Skeletal muscle satellite cell (primary cell): Measurements from ENCODE around the gene GOLGA8B. TPM values are rescaled to one million over a fixed set of nuclear protein-coding genes. Genes with fewer than 3 reads are reported as not detected.
"Not testable (repeated sequence)": the region's sequence is repeated elsewhere in the genome, so short reads cannot be mapped to it uniquely, and the experiment has no call there.

Source experiments
- H3K27me3 ChIP-seq: 2 replicates; pipeline ENCODE4 v1.7.0; 2013; ENCODE audit warnings: low read length; ENCODE audit not compliant: control insufficient read depth, insufficient read depth
- H3K36me3 ChIP-seq: 2 replicates; pipeline ENCODE4 v1.7.0; 2013; ENCODE audit warnings: mild to moderate bottlenecking, control low read depth, low read length; ENCODE audit not compliant: insufficient read depth
- H3K4me1 ChIP-seq: 2 replicates; pipeline ENCODE4 v1.7.0; 2013; ENCODE audit warnings: low read length; ENCODE audit not compliant: control insufficient read depth, insufficient read depth
- H3K4me2 ChIP-seq: 2 replicates; pipeline ENCODE4 v1.7.0; 2013; ENCODE audit warnings: mild to moderate bottlenecking, low read length
- H3K4me3 ChIP-seq: 2 replicates; pipeline ENCODE4 v1.7.0; 2013; ENCODE audit warnings: low read length
- H3K9ac ChIP-seq: 2 replicates; pipeline ENCODE4 v1.7.0; 2013; ENCODE audit warnings: mild to moderate bottlenecking, low read depth, low read length, moderate library complexity
- H3K9me3 ChIP-seq: replicated peaks from 2 replicates; pipeline ENCODE4 v1.7.0; 2013; ENCODE audit warnings: mild to moderate bottlenecking, control low read depth, low read length
- small RNA-seq: library from RNA; depleted of rRNA; stranded (forward); fragments of <200 nt; gene quantifications from one replicate; pipeline ENCODE3, GENCODE V24; 2012

GOLGA8B gene

DNA sequence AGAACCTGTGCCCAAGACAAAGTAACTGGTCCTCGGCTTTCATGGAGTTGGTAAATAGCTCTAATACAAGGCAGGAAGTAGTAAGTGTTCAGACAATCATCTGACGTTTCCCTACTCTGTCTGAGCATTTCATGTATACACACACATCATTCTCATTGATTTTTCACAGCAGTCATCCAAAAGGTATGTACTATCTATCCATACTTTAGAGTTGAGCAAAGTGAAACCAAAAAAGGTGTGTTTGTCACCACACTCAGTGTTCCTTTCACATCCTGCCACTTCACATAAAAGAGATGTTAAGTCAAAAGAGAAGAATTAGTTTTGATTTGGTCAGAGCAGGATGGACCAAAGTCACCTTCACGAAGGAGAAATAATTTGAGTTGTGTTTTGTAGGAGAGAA is 33.3 kb downstream of the GOLGA8B start:
- not testable (repeated sequence) for H3K4me3 ChIP-seq, H3K9ac ChIP-seq, H3K9me3 ChIP-seq, H3K4me2 ChIP-seq, H3K4me1 ChIP-seq, H3K36me3 ChIP-seq, H3K27me3 ChIP-seq

DNA sequence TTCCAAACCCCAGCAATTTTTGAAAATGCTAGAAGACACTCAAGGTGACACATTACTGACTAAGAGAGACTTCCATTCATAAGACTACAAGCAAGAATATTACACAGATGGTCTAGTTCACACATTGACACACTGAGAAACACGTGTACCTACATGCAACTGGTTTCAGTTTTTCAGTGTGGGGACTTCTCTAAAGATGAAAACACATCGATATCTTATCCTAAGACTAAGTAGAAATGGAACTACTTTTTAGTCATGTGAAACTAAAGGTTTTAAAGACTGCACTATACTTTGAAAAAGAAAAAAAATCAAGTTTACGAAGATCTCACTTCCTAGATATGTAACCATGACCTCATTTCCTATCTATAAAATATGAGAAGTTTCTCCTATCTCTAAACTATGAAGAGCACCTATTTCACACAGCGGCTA is 34.1 kb downstream of the GOLGA8B start:
- not testable (repeated sequence) for H3K9ac ChIP-seq, H3K4me1 ChIP-seq, H3K36me3 ChIP-seq, H3K27me3 ChIP-seq, H3K4me2 ChIP-seq, H3K9me3 ChIP-seq, H3K4me3 ChIP-seq

DNA sequence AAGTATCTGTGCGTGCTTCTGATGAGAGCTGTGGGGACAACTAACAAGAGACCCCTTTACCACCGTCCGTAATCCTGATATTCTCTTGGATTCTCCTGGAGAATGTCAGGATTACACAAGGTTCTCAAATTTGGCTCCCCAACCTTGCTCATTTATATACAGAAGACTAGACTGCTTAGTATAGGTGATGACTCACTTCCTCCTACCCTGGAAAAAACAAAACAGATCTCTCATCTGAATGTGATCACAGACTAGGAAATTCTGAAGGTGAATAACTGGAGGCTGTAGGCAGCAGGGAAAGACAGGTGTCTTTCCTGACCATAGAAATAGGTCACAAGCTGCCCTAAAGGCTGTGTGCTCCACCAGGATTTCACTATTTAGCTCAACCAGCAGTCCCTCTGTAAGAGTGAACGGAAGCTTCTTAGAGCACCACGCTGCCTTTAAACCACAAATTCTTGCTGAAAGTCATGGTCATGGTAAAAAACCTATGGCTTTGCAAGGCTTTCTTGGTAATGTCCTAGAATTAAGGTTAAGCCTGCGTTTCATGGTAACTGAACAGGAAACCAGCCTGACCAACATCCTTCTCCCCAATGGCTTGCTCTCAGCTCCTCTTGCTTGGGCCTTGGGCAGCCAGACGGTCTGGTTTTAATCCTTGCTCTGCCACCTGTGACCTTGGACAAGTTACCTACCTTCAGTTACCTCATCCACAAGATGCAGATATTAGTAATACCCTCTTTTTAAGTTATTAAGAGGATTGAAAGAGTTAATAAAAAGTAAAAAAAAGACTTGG is 39.4 kb downstream of the GOLGA8B start:
- H3K9ac ChIP-seq, H3K4me3 ChIP-seq: not testable (repeated sequence)

DNA sequence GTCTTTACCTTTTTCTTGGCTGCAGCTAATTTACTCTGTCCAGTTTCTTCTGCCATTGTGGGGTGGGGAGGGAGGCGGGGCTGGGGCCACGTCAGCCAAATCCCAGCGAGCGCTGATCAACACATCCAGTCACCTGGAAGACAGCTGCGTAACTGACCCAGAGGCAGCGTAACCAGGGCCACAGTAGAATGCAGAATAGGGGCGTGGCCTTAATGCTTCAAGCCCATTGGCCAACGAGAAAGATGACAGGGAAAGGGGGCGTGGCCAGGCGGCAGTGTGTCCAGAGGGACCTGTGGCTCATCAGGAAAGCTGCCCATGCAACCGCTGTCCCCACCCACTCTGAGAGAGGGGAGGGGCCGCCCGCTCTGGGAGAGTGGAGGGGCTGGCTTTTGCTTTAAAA is 47.6 kb downstream of the GOLGA8B start:
- H3K9ac ChIP-seq, H3K27me3 ChIP-seq, H3K4me1 ChIP-seq, H3K36me3 ChIP-seq, H3K9me3 ChIP-seq, H3K4me2 ChIP-seq, H3K4me3 ChIP-seq: not testable (repeated sequence)

More for the DNA sequence above, 39.4 kb downstream of the GOLGA8B start:
- not testable (repeated sequence) for H3K9me3 ChIP-seq, H3K36me3 ChIP-seq, H3K4me2 ChIP-seq, H3K4me1 ChIP-seq, H3K27me3 ChIP-seq

Small RNAs within 50 kb of the gene (small RNA-seq; reads per million reads assigned to genes)
- not detected for gene RF00425
